ENCODE results near the gene REEP3.

GRCh38 chr10:63483983-63484382 lies 37.2 kb upstream of the REEP3 start:
- no peak for TF ChIP-seq SP7 (tag by site-specific recombination; IDR thresholded peaks at IDR 0.05)
- no peak for TF ChIP-seq CTCF (tag by site-specific recombination; IDR thresholded peaks at IDR 0.05)
- no peak for TF ChIP-seq PRDM6 (tag by site-specific recombination; IDR thresholded peaks at IDR 0.05)
